C4-2B (cell line): ENCODE measurements around the gene TEAD4.

Experiments used
- ZFX ChIP-seq: fragments of 450-650 bp; IDR thresholded peaks from 2 replicates; pipeline ENCODE4 v1.6.1; 2017
- TF ChIP-seq, protein P1 (sequence below): fragments of 450-650 bp; conservative IDR thresholded peaks from 2 replicates; pipeline ENCODE4 v1.5.1; 2017; ENCODE audit warnings: mild to moderate bottlenecking

DNA sequence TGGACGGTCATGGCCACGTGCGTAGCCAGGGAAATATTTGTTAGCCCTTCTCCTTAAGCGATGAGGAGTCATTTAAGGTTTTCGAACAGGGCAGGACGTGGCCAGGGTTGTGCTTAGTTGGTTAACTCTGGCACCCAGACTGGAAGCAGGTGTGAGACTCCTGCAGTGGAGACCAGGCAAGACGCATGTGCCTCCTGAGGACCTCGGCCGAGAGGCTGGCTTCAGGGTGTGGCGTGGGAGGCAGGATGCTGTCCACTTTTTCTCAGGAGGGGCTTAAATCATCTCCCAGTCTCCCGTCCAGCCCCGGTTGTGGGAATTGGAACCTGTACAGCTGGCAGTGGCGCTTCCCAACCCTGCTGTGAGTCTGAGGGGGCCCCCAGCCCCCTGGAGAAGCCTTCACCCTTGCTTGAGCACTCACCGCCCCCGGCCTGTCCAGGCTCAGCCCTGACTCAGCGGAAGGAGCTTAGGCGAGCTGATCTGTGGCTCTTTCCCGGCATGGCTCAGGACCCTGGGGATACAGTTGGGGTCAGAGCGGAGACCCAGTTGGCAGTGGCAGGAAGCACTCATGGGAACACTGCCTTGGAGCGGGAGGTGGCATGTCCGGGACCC, 71.7 kb downstream of the TEAD4 start:
- TF ChIP-seq, protein P1, sequence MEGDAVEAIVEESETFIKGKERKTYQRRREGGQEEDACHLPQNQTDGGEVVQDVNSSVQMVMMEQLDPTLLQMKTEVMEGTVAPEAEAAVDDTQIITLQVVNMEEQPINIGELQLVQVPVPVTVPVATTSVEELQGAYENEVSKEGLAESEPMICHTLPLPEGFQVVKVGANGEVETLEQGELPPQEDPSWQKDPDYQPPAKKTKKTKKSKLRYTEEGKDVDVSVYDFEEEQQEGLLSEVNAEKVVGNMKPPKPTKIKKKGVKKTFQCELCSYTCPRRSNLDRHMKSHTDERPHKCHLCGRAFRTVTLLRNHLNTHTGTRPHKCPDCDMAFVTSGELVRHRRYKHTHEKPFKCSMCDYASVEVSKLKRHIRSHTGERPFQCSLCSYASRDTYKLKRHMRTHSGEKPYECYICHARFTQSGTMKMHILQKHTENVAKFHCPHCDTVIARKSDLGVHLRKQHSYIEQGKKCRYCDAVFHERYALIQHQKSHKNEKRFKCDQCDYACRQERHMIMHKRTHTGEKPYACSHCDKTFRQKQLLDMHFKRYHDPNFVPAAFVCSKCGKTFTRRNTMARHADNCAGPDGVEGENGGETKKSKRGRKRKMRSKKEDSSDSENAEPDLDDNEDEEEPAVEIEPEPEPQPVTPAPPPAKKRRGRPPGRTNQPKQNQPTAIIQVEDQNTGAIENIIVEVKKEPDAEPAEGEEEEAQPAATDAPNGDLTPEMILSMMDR: no peak
- no peak for TF ChIP-seq ZFX
